Panc1 (cell line): ENCODE measurements around the gene OTOP2. TPM values are rescaled to one million over a fixed set of nuclear protein-coding genes. Genes with fewer than 3 reads are reported as not detected.

Experiments used
- ATAC-seq: fragments of 200-7000 bp; cut with Tn5 transposase; 2 replicates; pipeline ENCODE4 v1.9.1; 2020; ENCODE audit warnings: mild to moderate bottlenecking, moderate library complexity
- BruUV-seq: library from RNA; stranded (reverse); fragments of 400-500 nt; replicated peaks from 2 replicates; lab custom pipeline; 2021; lab: Mats Ljungman, UMichigan
- CTCF ChIA-PET: fragments of 300-600 bp; sonication (Branson Sonifier 250); formaldehyde crosslinking; loops from one replicate; lab custom pipeline; 2022; ENCODE audit warnings: antibody characterized with exemption; lab: Charles Lee
- POLR2A ChIA-PET: fragments of 300-600 bp; sonication (Branson Sonifier 250); formaldehyde crosslinking; loops from one replicate; lab custom pipeline; 2022; ENCODE audit warnings: antibody characterized with exemption; lab: Charles Lee
- DNase-seq: peaks from one replicate; pipeline ENCODE4 v3.0.0-alpha.2; 2010; ENCODE audit warnings: low read depth, low spot score
- H3K27ac ChIP-seq: 2 replicates; pipeline ENCODE4 v1.5.1; 2011; ENCODE audit warnings: mild to moderate bottlenecking, low read length, inconsistent platforms
- H3K27me3 ChIP-seq: fragments of 200-500 bp; sonication (Bioruptor generic); 2 replicates; pipeline ENCODE4 v1.6.0; 2014; ENCODE audit warnings: low read length, inconsistent platforms; ENCODE audit not compliant: control insufficient read depth, insufficient read depth
- H3K36me3 ChIP-seq: fragments of 200-500 bp; sonication (Bioruptor generic); 2 replicates; pipeline ENCODE4 v1.5.1; 2014; ENCODE audit warnings: inconsistent platforms, mild to moderate bottlenecking, low read length, moderate library complexity; ENCODE audit not compliant: control insufficient read depth, insufficient read depth
- H3K4me1 ChIP-seq: 2 replicates; pipeline ENCODE4 v1.5.1; 2011; ENCODE audit warnings: inconsistent platforms, mild to moderate bottlenecking, low read length, moderate library complexity; ENCODE audit not compliant: control insufficient read depth, insufficient read depth
- H3K4me3 ChIP-seq, 2 experiments: 2 replicates each; pipeline ENCODE4 v1.5.1; 2011 to 2012; ENCODE audit warnings: low read depth in 2 of 2, low read length in 2 of 2, mild to moderate bottlenecking in 2 of 2, inconsistent platforms in 1 of 2, moderate library complexity in 1 of 2
- H3K9me3 ChIP-seq: fragments of 200-500 bp; sonication (Bioruptor generic); 2 replicates; pipeline ENCODE4 v1.5.1; 2014; ENCODE audit warnings: low read depth, mild to moderate bottlenecking, inconsistent platforms, low read length, moderate library complexity; ENCODE audit not compliant: control insufficient read depth, insufficient read depth
- POLR2AphosphoS5 ChIP-seq: IDR thresholded peaks from 2 replicates; pipeline ENCODE4 v1.6.1; 2012; ENCODE audit warnings: mild to moderate bottlenecking, low read depth, low read length, moderate library complexity
- SIN3A ChIP-seq: IDR thresholded peaks from 2 replicates; pipeline ENCODE4 v1.6.1; 2012; ENCODE audit warnings: low read depth, mild to moderate bottlenecking, low read length, moderate library complexity, borderline replicate concordance; ENCODE audit not compliant: insufficient read depth
- TCF7L2 ChIP-seq: IDR thresholded peaks from 2 replicates; pipeline ENCODE4 v1.6.1; 2011; ENCODE audit warnings: mild to moderate bottlenecking, low read depth, low read length, inconsistent platforms
- in situ Hi-C: cut with HindIII; loops from 2 replicates; pipeline ENCODE4 v1.10.0; 2016; ENCODE audit warnings: low sequenced_read_pairs, low pct_unique_long_range_greater_than_20kb
- intact Hi-C: fragments of 100-400 bp; cut with micrococcal nuclease; formaldehyde crosslinking; loops from one replicate; pipeline ENCODE4 v1.10.0; 2022; ENCODE audit not compliant: unreplicated experiment
- total RNA-seq: library from RNA; stranded (reverse); gene quantifications from one replicate; pipeline ENCODE4 v1.2.1, GENCODE V29; 2021; ENCODE audit not compliant: unreplicated experiment
- TF ChIP-seq, protein P1 (sequence below): fragments of 450-650 bp; IDR thresholded peaks from 2 replicates; pipeline ENCODE4 v1.5.1; 2017; ENCODE audit warnings: mild to moderate bottlenecking
- TF ChIP-seq, protein P2 (sequence below), 2 experiments: IDR thresholded peaks; 2 replicates each; pipeline ENCODE4 v1.6.1; 2011 to 2012; ENCODE audit warnings: low read depth in 2 of 2, control low read depth in 1 of 2, low read length in 1 of 2, mild to moderate bottlenecking in 1 of 2, moderate library complexity in 1 of 2; ENCODE audit not compliant: insufficient read depth in 1 of 2

The OTOP2 gene
- total RNA-seq, 1 experiment from 2014 or later = not detected

DNA sequence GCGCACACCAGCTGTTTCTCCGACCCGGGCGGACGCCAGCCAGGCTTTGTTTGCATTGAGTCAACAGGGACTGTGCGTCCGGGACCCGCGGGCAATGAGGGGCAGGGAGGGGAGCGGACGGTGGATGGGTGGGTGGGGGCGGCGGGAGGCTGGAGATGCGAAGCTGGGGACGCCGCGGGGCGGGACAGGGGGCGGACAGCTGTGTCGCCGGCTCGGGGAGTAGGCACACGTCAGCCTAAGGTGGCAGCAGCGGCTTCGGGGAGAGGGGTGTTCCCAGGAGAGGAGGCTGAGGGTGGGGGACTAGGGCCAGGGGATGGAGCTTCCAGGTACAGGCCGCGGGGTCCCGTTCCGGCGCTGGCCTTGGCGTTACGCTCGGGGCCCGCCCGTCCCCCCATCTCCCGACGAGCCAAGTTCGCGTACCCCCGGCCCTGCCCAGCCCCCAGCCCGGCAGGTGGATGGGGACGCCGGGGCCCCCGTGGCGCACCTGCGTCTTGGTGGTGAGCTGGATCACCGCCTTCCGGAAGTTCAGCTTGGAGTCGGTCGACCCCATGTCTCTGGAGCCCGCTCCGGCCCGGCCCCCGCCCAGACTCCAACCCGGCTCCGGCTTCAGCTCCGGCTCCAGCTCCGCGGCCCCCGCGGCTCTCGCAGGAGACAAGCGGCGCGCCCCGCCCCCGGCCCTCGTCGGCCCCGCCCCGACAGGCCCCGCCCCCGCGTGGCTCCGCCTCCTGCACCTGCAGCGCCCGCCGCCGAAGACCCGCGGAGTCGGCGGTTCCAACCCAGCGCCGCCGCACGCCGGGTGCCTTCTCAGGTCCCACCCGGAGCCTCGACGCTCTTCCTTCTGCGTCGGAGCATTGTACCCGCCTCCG, 48.3 kb downstream of the OTOP2 start, which contains the start of gene HID1:
Gene HID1, minus strand, starts transcription at position 653 of the 866 bp plus-strand sequence. Its CDS starts 103 bp downstream, at position 550.
- ChIA-PET CTCF (interaction anchor here (0.6 to 1.8 kb wide), 7 partner anchors 8 to 111 kb away, joined by 3 to 10 read pairs (median 3); partner anchors contain the start of gene OTOP2), POLR2A (interaction anchor here (0.6 to 0.8 kb wide), 4 partner anchors 40 to 453 kb away, joined by 3 to 10 read pairs (median 6); partner anchors contain the start of genes FDXR and MRPL58)
- no TSS peak for BruUV-seq
- Histone ChIP-seq H3K36me3 (no peaks in the 10 kb centered on the region), H3K27ac (no peak within 1 kb of the TSS), H3K9me3 (no peaks in the 10 kb centered on the region), H3K27me3 (no peaks in the 10 kb centered on the region), H3K4me1 (peaks cover 4% of the 10 kb centered on the region; the same call in 1 of the 2 replicates), H3K4me3 (peak within 1 kb of the TSS; percentile 52 to 58)
- no peak for DNase-seq
- in situ Hi-C loops = no loop called here
- TF ChIP-seq POLR2AphosphoS5 (no peak), TCF7L2 (no peak), SIN3A (peak; percentile 35; the same call in 1 of the 2 replicates)
- intact Hi-C loops = loop anchor here (10.0 kb wide), 1 partner anchor 132 kb away; the partner anchor contains the start of gene ARMC7
- ATAC-seq = peak; percentile 87

DNA sequence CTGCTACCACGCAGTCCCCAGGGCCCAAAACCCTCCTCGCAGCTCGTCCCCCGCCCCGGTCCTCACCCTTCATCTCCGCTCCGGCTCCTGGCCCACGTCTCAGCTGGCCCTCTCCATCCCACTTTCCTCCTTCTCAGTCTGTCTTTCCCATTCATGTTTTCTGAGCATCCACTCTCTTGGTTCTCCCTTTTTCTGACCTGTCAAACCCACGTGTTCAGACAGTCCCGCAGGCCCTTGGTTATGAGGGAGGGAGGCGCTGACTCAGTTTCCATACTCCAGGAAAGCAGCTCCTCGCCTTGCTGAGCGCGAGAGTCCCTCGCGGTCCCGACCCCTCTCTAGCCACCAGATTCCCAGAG, 48.9 kb downstream of the OTOP2 start:
- in situ Hi-C loops (no loop called here), intact Hi-C loops (loop anchor here (10.0 kb wide), 1 partner anchor 132 kb away; the partner anchor contains the start of gene ARMC7)
- no TSS peak for BruUV-seq
- TF ChIP-seq, protein P1, sequence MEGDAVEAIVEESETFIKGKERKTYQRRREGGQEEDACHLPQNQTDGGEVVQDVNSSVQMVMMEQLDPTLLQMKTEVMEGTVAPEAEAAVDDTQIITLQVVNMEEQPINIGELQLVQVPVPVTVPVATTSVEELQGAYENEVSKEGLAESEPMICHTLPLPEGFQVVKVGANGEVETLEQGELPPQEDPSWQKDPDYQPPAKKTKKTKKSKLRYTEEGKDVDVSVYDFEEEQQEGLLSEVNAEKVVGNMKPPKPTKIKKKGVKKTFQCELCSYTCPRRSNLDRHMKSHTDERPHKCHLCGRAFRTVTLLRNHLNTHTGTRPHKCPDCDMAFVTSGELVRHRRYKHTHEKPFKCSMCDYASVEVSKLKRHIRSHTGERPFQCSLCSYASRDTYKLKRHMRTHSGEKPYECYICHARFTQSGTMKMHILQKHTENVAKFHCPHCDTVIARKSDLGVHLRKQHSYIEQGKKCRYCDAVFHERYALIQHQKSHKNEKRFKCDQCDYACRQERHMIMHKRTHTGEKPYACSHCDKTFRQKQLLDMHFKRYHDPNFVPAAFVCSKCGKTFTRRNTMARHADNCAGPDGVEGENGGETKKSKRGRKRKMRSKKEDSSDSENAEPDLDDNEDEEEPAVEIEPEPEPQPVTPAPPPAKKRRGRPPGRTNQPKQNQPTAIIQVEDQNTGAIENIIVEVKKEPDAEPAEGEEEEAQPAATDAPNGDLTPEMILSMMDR = no peak
- TF ChIP-seq, protein P2, sequence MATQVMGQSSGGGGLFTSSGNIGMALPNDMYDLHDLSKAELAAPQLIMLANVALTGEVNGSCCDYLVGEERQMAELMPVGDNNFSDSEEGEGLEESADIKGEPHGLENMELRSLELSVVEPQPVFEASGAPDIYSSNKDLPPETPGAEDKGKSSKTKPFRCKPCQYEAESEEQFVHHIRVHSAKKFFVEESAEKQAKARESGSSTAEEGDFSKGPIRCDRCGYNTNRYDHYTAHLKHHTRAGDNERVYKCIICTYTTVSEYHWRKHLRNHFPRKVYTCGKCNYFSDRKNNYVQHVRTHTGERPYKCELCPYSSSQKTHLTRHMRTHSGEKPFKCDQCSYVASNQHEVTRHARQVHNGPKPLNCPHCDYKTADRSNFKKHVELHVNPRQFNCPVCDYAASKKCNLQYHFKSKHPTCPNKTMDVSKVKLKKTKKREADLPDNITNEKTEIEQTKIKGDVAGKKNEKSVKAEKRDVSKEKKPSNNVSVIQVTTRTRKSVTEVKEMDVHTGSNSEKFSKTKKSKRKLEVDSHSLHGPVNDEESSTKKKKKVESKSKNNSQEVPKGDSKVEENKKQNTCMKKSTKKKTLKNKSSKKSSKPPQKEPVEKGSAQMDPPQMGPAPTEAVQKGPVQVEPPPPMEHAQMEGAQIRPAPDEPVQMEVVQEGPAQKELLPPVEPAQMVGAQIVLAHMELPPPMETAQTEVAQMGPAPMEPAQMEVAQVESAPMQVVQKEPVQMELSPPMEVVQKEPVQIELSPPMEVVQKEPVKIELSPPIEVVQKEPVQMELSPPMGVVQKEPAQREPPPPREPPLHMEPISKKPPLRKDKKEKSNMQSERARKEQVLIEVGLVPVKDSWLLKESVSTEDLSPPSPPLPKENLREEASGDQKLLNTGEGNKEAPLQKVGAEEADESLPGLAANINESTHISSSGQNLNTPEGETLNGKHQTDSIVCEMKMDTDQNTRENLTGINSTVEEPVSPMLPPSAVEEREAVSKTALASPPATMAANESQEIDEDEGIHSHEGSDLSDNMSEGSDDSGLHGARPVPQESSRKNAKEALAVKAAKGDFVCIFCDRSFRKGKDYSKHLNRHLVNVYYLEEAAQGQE (IDR thresholded peaks at IDR 0.05; ENCODE audit: insufficient read depth in 1 of 2, low read depth in 2 of 2, low read length in 1 of 2) = no peak
- TF ChIP-seq TCF7L2 (no peak), SIN3A (no peak), POLR2AphosphoS5 (no peak)
- peak; percentile 45 for ATAC-seq
- ChIA-PET CTCF (interaction anchor here (0.6 to 0.9 kb wide), 2 partner anchors 12 to 90 kb away, joined by 5 to 8 read pairs; no protein-coding TSS in a partner anchor), POLR2A (interaction anchor here (0.6 to 0.8 kb wide), 2 partner anchors 100 to 452 kb away, joined by 3 to 7 read pairs; partner anchors contain the start of gene FDXR)
- Histone ChIP-seq H3K36me3 (no peaks in the 10 kb centered on the region), H3K4me3 (peak overlapping the region; percentile 52 to 58), H3K9me3 (no peaks in the 10 kb centered on the region), H3K27me3 (no peaks in the 10 kb centered on the region), H3K4me1 (peaks cover 4% of the 10 kb centered on the region; the same call in 1 of the 2 replicates), H3K27ac (no peak overlapping the region)
- no peak for DNase-seq
